T-helper 1 cell treated with Interleukin-12 subunit alpha and Interleukin-12 subunit beta and Interleukin-4 antibody, amounts not matched to agents 30 μg/mL and 1 μg/mL, for 36 hours (primary cell): ENCODE results near the gene KLF7.

ENCODE experiments used
- H3K27ac Mint-ChIP-seq: one replicate; pipeline ENCODE4 v1.8.0; 2021; ENCODE audit warnings: mild to moderate bottlenecking, mixed read lengths
- H3K27me3 Mint-ChIP-seq: one replicate; pipeline ENCODE4 v1.8.0; 2021; ENCODE audit warnings: low read depth, mixed read lengths
- H3K36me3 Mint-ChIP-seq: one replicate; pipeline ENCODE4 v1.8.0; 2021; ENCODE audit warnings: low read depth, mixed read lengths
- H3K4me1 Mint-ChIP-seq: one replicate; pipeline ENCODE4 v1.8.0; 2021; ENCODE audit warnings: low read depth, mixed read lengths
- H3K4me3 Mint-ChIP-seq: one replicate; pipeline ENCODE4 v1.8.0; 2021; ENCODE audit warnings: mild to moderate bottlenecking, moderate library complexity, mixed read lengths
- H3K9me3 Mint-ChIP-seq: one replicate; pipeline ENCODE4 v1.8.0; 2021; ENCODE audit warnings: mixed read lengths

The KLF7 gene

DNA sequence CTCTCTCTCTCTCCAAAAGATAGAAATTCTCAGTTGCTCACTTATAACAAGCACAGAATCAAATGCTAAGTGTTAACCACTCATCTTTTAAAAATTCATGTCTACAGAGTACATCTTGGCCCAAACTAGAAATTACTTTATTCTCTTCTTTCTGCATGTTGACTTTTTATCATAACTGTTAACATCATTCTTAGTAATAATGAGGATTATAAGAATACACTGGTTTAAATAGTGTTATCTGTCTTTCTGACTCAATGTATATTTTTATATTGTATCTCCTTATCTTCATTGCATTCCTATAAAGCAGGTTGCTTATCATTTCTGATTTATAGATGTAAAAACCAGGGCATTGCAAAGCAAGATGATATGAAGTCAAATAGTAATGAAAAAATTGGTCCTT is 17.8 kb upstream of the KLF7 start:
- Mint-ChIP-seq H3K27ac (no peak overlapping the region), H3K4me3 (no peak overlapping the region), H3K9me3 (peaks cover 17% of the 10 kb centered on the region), H3K36me3 (peaks cover 6% of the 10 kb centered on the region), H3K27me3 (peaks cover 11% of the 10 kb centered on the region), H3K4me1 (peaks cover 5% of the 10 kb centered on the region)

DNA sequence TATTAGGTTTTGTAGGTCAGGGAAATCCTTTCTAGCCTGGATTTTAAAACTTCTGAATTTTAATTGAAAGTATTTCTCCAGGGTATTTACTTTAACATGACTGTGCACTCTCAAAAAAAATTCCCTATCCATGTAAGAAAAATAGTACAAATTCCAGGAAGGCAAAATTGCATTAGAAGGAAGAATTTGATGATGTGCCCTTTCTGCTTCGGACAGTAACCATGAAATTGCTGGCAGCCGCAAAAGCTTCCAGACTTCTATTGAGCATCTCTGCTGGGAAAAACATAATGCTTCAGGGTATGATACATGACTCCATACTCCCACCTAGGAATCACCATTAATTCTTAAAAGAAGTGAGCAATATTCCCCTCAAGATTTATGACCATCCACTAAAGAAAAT is 17.2 kb upstream of the KLF7 start:
- peaks cover 5% of the 10 kb centered on the region for H3K4me1 Mint-ChIP-seq
- H3K36me3 Mint-ChIP-seq: peaks cover 5% of the 10 kb centered on the region
- H3K27me3 Mint-ChIP-seq: peaks cover 10% of the 10 kb centered on the region
- no peak overlapping the region for H3K4me3 Mint-ChIP-seq
- peaks cover 17% of the 10 kb centered on the region for H3K9me3 Mint-ChIP-seq
- no peak overlapping the region for H3K27ac Mint-ChIP-seq

DNA sequence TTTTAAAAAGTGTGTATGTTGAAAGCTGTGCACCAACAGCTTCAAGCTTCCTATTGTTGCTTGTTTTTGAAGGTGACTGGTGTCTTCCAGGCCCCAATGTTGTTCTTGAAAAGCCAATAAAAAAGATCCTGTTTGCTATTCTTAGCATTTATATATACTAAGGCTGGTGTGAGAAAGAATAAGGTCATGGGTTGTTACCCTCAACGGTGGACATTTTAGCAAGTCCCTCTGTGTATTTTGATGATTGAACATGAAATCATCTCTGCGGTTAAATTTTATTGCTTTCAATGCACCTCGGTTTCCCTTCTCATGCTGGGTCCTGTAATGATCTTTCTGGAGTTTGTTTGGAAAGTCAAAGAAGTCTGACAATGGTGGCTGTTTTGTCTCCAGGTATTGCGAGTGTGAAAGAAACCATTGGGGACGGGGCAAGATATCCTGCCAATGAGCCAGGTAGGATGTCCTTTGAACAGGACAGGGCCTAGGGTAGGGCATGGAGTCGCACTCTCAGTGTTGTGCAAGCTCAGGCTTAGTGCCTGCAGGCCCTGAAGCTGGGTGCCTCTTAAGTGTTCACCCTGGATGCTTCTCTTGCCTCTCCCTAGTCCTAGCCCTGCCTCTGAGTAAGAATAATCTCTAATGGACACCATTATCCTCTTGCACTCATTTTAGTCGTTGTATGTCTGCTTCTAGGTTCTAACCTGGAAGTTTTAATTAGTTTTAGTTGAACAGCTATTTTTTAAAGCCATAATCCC is 16.0 kb upstream of the KLF7 start:
- Mint-ChIP-seq H3K36me3 (peaks cover under 1% of the 10 kb centered on the region), H3K4me1 (peaks cover 5% of the 10 kb centered on the region), H3K27me3 (no peaks in the 10 kb centered on the region), H3K9me3 (peaks cover 5% of the 10 kb centered on the region), H3K27ac (no peak overlapping the region), H3K4me3 (no peak overlapping the region)

DNA sequence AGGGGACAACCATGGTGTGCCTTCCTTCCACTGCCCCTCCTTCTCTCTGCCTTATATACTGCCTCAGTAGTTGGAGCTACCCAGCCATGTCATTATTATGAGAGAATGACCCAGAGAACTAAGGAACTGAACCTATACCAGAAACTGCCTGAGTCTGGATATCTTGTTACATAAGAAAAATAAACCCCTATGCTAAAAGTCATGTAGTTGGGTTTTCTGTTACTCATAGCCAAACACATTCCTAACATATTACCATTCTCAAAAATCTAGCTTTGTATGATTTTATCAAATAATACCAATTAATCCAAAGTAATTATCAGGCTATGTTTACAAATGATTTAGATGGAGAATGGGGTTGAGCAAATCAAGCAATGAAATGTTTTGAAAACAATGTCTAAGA is 15.0 kb upstream of the KLF7 start:
- Mint-ChIP-seq H3K36me3 (peaks cover 2% of the 10 kb centered on the region), H3K27me3 (no peaks in the 10 kb centered on the region), H3K4me1 (peaks cover 5% of the 10 kb centered on the region), H3K27ac (no peak overlapping the region), H3K4me3 (no peak overlapping the region), H3K9me3 (peaks cover 4% of the 10 kb centered on the region)

DNA sequence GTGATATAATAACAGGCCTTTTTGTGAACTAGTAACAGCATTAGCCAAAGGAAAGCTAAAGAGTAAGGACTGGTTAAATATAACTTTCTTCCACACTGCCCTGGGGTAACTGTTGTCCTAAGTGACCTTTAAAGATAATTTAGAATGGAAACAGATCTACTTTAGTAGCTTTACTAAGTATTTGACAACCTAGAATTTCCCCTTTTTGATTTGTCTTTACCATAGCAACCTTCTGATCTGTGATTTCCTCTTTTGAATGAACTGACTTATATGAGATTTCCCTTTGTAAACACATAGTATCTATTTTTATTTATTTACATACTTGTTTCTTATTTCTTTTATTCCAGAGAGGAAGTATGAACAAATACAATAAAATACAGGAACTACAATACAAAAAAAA is 10.5 kb upstream of the KLF7 start:
- H3K27ac Mint-ChIP-seq: no peak overlapping the region
- H3K27me3 Mint-ChIP-seq: no peaks in the 10 kb centered on the region
- no peak overlapping the region for H3K4me3 Mint-ChIP-seq
- peaks cover 4% of the 10 kb centered on the region for H3K4me1 Mint-ChIP-seq
- H3K36me3 Mint-ChIP-seq: peaks cover 2% of the 10 kb centered on the region
- H3K9me3 Mint-ChIP-seq: no peaks in the 10 kb centered on the region

DNA sequence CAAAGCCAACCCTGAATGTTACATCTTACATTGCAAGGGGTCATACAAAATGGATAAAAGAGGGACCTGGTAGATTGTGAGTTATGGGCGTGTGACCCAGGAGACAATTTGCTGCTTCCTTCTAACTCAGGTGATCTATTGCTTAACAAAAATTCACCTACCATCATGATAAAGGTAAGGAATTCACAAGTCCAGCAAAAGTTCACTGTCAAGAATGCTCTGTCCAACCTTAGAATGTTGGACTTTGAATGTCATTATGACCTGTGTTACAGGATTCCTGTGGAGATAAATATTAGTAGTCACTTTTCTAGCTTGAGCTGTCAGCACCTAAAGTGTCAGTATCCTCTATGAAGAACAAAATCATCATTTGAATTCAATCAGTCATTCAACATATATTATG is 7.9 kb upstream of the KLF7 start:
- H3K27ac Mint-ChIP-seq: no peak overlapping the region
- peaks cover 4% of the 10 kb centered on the region for H3K4me1 Mint-ChIP-seq
- H3K9me3 Mint-ChIP-seq: no peaks in the 10 kb centered on the region
- no peak overlapping the region for H3K4me3 Mint-ChIP-seq
- no peaks in the 10 kb centered on the region for H3K27me3 Mint-ChIP-seq
- peaks cover 7% of the 10 kb centered on the region for H3K36me3 Mint-ChIP-seq

DNA sequence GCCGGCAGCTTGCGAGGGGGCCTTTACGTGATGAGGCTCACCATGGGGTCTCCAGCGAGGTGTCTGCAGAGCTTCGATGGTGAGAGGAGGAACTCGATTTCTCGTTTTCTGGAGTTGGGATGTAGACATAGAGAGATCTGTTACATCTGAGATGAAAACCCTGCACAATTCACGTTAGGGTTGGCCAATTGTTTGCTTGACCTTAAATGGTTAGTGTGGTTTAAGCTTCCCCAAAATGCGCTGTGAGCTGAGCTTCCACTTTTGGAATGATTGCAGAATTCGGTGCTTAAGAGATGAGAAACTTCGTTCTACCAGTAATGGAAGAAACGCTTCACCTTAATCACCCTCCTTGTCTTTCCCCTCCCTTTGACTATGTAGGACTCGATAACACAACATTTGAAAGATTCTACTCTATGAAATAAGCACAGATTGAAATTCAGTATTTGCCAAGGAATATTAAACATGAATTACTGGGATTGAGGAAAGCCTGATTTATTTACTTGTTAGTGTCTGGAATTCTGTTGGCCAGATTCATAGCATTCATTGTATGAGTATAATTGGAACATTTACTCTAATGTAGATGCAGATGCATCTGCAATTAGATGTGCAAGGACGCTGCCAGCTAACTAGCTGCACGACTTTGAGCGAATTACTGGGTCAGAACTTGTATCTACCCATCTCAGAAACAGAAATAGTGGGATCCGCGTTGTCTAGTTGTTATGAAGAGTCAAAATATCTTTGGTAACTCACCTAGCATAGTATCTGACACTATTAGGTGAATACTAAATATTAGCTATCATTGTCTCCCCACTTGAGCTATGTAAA is 1.6 kb upstream of the KLF7 start:
- peak overlapping the region; percentile 89 for H3K4me3 Mint-ChIP-seq
- peaks cover 4% of the 10 kb centered on the region for H3K36me3 Mint-ChIP-seq
- H3K27ac Mint-ChIP-seq: peak overlapping the region; percentile 86
- H3K27me3 Mint-ChIP-seq: no peaks in the 10 kb centered on the region
- peaks cover 35% of the 10 kb centered on the region for H3K4me1 Mint-ChIP-seq
- no peaks in the 10 kb centered on the region for H3K9me3 Mint-ChIP-seq

DNA sequence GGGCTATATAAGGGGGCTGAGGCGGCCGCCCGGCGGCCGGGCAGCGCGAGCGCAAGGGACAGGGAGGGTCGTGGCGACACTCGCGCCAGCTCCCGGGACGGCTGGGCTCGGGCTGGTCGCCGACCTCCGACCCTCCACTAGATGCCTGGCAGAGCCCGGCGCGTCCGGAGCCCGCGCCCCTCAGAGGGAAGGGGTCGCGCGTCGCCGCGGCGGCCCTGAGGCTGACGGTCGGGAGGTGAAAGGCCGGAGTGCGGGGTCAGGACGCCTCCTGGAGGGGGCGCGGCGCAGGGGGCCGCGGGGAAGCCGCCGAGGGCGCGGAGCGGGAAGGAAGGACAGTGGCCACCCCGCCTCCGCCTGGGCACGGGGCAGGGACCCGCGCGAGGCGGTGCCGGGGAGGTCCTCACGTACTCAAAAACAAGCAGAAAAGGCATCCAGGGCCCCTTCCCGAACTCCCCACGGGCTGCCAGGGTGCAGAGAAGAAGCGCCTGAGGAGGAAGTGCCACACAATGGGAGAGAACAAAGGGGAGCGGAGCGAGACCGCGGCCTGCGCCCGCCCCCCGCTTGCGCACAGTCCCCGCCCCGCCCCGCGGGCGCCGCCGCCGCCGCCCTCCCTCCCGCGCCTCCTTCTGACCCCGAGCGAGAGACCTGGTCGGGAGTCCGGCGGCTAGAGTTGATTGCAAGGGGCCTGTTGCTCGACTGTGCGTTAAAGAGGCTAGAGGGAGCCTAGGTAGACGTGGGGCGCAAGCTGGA is 776 bp upstream of the KLF7 start:
- peak overlapping the region; percentile 96 for H3K27ac Mint-ChIP-seq
- peaks cover 41% of the 10 kb centered on the region for H3K4me1 Mint-ChIP-seq

DNA sequence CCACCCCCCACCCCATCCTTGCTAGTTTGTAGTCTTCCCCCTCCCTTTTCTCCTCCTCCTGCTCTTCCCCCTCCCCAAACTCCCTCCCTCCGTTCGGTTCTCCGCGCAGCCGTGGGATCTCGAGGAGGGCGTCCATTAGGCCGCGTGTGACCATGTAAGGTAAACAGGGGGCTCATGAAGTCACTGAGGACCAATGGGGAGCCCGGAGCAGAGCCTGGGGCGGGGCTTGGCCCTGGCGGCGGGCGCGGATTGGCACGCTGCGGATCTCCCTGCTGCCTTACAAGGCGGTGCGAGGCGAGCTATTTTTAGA is 246 bp upstream of the KLF7 start:
- H3K36me3 Mint-ChIP-seq: peaks cover 14% of the 10 kb centered on the region
- peak overlapping the region; percentile 96 for H3K27ac Mint-ChIP-seq
- no peaks in the 10 kb centered on the region for H3K27me3 Mint-ChIP-seq
- H3K4me3 Mint-ChIP-seq: peak overlapping the region; percentile 98
- H3K4me1 Mint-ChIP-seq: peaks cover 45% of the 10 kb centered on the region
- H3K9me3 Mint-ChIP-seq: no peaks in the 10 kb centered on the region

More for the DNA sequence above, 776 bp upstream of the KLF7 start:
- Mint-ChIP-seq H3K9me3 (no peaks in the 10 kb centered on the region), H3K4me3 (peak overlapping the region; percentile 98), H3K27me3 (no peaks in the 10 kb centered on the region), H3K36me3 (peaks cover 10% of the 10 kb centered on the region)

DNA sequence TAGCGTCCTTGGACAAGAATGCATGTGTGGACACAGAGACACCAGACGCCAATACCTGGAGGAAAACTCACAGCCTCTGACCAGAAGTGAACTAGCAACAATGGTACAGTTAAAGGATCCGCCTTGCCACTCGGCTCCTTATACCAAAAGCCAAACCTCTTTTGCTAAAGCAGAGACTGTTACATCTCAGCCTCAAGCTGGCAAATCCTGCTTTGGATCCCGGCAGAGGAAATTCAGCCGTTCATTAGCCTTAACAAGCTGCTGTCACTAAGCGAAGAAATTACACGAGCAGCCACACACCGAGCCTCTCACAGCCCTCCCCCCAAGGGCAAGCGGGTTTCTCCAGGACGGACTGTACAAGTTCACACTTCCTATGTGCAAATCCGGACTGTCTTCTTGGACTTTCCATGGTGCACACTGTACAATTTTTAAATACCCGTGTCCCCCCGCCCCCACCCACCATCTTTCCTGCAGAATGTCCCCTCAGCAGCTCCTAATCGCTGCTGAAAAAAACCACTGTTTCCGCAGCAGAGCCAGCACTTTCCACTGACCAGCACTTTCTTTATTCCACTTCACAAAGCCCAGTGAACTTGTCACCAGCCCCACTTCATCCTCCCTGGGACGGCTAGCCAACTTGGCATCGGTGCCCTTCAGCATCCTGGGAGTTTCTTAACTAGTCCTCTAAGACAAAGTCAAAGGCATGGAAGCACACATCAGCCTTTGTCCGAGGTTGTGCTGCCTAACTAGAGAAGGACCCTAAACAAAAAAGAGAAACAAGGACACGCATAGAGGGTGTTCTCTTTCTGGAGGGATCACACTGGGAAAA is 1.5 kb downstream of the KLF7 start:
- Mint-ChIP-seq H3K27ac (peak overlapping the region; percentile 81), H3K4me1 (peaks cover 48% of the 10 kb centered on the region), H3K36me3 (peaks cover 17% of the 10 kb centered on the region), H3K27me3 (no peaks in the 10 kb centered on the region), H3K9me3 (no peaks in the 10 kb centered on the region), H3K4me3 (peak overlapping the region; percentile 98)

DNA sequence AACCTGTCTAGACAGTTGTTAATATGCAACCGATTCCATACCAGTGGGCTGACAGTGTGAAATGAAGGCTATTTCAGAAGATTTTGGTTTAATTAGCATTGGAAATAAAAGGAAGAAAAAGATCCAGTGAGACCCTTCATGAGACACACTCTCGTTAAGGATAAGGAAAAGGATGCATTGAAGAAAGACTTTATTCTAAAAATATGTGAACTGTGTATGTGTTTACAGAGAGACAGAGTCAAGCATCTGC is 2.1 kb downstream of the KLF7 start:
- Mint-ChIP-seq H3K27ac (peak overlapping the region; percentile 81), H3K27me3 (no peaks in the 10 kb centered on the region)

DNA sequence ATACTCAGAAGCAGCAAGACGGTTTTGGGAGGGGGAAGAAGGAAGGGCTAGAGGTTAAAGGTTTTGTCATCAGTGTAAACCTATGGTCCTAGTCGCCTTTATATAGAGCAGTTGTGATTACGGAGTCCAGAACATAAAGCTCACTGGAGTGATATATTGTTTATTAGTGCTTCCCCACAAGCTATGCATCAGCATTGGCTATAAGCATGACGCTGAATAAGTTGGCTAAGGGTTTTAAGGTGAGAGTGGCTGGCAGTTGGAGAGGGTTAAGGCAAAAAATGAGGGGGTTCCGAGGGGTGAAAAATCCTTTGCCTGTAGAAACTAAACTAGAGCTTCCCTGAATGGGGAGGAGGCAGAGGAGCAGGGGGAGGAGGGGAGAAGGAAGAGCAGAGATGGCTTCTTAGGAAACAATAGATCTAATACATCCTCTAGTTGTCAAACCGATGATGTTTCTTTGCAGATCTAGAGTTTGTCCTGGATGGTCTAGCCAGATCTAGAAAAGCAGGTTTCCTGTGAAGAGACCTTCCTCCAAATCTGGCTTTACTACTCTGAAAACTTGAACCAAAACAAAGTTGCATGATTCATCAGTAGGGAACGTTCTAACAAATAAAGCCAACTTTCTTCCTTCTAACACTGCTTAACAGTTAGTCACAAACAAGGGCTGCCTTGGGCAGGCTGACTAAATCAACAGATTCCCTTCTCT is 2.5 kb downstream of the KLF7 start:
- Mint-ChIP-seq H3K4me1 (peaks cover 51% of the 10 kb centered on the region), H3K36me3 (peaks cover 17% of the 10 kb centered on the region), H3K27ac (peak overlapping the region; percentile 81), H3K4me3 (peak overlapping the region; percentile 98), H3K27me3 (no peaks in the 10 kb centered on the region), H3K9me3 (no peaks in the 10 kb centered on the region)

More for the DNA sequence above, 2.1 kb downstream of the KLF7 start:
- peaks cover 17% of the 10 kb centered on the region for H3K36me3 Mint-ChIP-seq
- peak overlapping the region; percentile 98 for H3K4me3 Mint-ChIP-seq
- peaks cover 48% of the 10 kb centered on the region for H3K4me1 Mint-ChIP-seq
- H3K9me3 Mint-ChIP-seq: no peaks in the 10 kb centered on the region

DNA sequence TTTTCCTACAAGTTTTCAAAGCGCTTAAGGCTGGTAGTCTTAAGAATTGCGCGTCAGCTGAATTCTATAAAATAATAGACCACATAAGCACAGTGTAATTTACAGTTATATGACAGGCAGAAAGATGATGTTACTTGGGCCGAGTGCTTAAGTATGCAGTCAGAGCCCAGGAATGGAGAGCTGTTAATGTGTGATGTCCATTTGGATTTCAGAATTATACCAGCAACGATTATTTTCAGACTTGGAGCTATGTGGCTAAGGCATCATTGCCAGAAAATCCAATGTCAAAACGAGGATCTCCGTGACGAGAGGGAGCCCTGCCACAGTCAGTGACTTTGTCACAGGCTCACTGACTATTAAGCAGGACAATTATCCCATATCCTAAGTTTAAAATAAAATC is 3.4 kb downstream of the KLF7 start:
- Mint-ChIP-seq H3K27ac (no peak overlapping the region), H3K36me3 (peaks cover 23% of the 10 kb centered on the region), H3K4me3 (peak overlapping the region; percentile 98), H3K27me3 (no peaks in the 10 kb centered on the region), H3K9me3 (no peaks in the 10 kb centered on the region), H3K4me1 (peaks cover 51% of the 10 kb centered on the region)
